C4-2B (cell line): Measurements from ENCODE around the gene NPPA.

Experiments used
- H3K27ac ChIP-seq: fragments of 450-650 bp; 2 replicates; pipeline ENCODE4 v1.5.1; 2017
- CTCF ChIP-seq: fragments of 450-650 bp; conservative IDR thresholded peaks from 2 replicates; pipeline ENCODE4 v1.5.1; 2017; ENCODE audit warnings: mild to moderate bottlenecking
- ZFX ChIP-seq: fragments of 450-650 bp; IDR thresholded peaks from 2 replicates; pipeline ENCODE4 v1.6.1; 2017

The NPPA gene

DNA sequence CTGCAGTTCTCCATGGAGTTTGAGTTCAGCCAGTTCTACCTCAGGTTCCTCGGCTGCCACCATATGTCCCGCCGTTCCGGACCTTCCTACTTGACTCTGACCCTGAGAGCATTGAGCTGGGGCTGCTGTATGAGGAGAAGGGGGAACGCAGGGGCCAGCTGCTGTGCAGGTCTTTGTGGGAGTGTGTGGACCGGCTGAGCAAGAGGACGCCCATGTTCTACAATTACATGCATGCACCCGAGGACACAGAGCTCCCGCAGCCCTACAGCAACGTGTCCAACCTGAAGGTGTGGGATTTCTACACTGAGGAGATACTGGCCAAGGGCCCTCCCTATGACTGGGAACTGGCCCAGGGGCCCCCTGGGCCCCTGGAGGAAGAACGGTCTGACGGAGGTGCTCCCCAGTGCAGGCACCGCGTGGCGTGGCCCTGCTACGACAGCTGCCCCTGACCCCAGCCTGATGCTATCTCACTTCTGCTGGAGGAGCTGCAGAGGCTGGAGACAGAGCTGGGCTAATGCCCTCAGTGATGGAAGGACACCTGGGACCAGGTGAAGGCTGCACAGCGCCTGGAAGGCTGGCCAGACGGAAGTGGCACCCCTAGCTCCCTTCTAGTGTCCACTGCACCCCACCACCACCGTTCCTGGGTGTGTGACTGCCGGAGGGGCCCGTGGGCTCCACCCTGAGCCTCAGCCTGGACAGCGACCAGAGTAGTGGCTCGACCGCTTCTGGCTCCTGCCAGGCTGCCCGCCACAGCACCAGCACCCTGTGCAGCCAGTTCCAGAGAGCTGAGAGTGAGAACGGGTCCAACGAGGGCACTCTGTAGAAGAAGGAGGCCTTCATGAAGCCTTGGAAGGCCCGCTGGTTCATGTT, 32.0 kb upstream of the NPPA start:
- TF ChIP-seq ZFX (no peak), CTCF (no peak)
- H3K27ac ChIP-seq = no peak overlapping the region

DNA sequence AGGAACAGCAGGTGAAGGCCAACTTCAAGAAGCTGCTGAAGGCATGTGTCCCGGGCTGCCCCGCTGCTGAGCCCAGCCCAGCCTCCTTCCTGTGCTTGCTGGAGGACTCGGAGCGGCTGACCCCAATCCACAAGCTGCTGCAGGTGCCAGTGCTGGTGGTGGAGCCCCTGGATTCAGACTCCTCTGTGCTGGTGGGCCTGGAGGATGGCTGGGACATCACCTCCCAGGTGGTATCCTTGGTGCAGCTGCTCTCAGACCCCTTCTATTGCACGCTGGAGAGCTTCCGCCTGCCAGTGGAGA, 31.3 kb upstream of the NPPA start:
- no peak overlapping the region for H3K27ac ChIP-seq
- TF ChIP-seq CTCF (no peak), ZFX (no peak)

- TF ChIP-seq ZFX = no peak
- TF ChIP-seq CTCF = no peak
- no peak overlapping the region for H3K27ac ChIP-seq
Observed at GRCh38 chr1:11878081-11878890, 30.7 kb upstream of the NPPA start.

DNA sequence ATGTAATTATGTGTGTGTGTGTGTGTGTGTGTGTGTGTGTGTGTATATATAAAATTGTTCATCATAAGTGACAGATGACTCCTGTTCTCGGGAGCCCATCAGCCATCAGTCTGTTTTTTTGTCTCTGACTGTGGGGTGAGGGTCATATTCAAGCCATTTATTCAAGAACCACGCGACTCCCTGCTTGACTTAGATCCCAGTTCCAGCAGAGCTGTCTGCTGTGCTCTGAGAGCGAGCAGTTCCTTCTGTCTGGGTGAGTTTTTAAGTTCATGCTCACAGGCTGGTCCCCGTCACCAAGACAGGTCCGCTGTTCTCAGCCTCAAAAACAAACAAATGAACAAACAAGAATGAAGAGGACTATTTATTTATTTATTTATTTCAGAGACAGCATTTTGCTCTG, 29.5 kb upstream of the NPPA start:
- TF ChIP-seq CTCF (no peak), ZFX (no peak)
- no peak overlapping the region for H3K27ac ChIP-seq

GRCh38 chr1:11875094-11875493, 27.5 kb upstream of the NPPA start:
- H3K27ac ChIP-seq = no peak overlapping the region
- no peak for TF ChIP-seq CTCF
- TF ChIP-seq ZFX = no peak

- TF ChIP-seq CTCF = no peak
- no peak overlapping the region for H3K27ac ChIP-seq
Observed at GRCh38 chr1:11874624-11875023, 27.0 kb upstream of the NPPA start.

DNA sequence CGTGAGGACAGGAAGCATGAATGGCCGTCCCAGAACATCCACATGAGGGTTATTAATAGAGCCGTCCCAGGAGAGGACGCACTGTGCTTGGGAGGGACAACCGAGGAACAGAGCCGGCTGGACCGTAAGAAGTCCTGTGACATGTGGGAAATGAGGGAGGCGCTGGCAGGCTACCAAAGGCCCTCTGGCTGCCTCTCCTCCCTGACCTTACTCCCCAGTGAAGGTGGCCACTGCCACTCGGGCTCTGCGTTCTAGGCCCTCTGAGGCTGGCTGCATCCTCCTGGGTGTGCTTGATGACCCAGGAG, 26.6 kb upstream of the NPPA start:
- TF ChIP-seq ZFX (no peak), CTCF (no peak)
- H3K27ac ChIP-seq = no peak overlapping the region
